Raji (cell line): ENCODE results near the gene GGTLC2.

Experiments
- POLR2A ChIP-seq: IDR thresholded peaks from 2 replicates; pipeline ENCODE4 v1.6.1; 2011; ENCODE audit warnings: low read depth, low read length, control low read depth; ENCODE audit not compliant: insufficient read depth

The GGTLC2 gene

GRCh38 chr22:22655452-22656290 is 11.3 kb downstream of the GGTLC2 start:
- TF ChIP-seq POLR2A: no peak

DNA sequence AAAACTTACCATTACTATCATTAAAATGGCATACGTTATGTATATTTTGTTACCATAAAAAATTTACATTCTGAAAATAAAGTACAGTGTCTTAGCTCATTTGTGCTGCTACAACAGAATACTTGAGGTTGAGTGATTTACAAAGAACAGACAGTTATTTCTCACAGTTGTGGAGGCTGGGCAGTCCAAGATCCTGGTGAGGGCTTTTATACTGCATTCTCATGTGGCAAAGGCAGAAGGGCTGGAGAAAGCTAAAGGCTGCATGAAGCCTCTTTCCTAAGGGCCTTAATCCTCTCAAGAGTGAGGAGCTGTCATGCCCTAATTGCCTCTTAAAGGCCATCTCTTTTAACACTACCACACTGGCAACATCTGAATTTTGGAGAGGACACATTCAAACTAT is 13.3 kb downstream of the GGTLC2 start:
- TF ChIP-seq POLR2A: no peak

- no peak for TF ChIP-seq POLR2A
Measured at GRCh38 chr22:22661275-22661674, 16.9 kb downstream of the GGTLC2 start.

- no peak for TF ChIP-seq POLR2A
Measured at GRCh38 chr22:22662095-22662494, 17.7 kb downstream of the GGTLC2 start.

- TF ChIP-seq POLR2A: no peak
Measured at GRCh38 chr22:22663861-22664800, 19.7 kb downstream of the GGTLC2 start.

DNA sequence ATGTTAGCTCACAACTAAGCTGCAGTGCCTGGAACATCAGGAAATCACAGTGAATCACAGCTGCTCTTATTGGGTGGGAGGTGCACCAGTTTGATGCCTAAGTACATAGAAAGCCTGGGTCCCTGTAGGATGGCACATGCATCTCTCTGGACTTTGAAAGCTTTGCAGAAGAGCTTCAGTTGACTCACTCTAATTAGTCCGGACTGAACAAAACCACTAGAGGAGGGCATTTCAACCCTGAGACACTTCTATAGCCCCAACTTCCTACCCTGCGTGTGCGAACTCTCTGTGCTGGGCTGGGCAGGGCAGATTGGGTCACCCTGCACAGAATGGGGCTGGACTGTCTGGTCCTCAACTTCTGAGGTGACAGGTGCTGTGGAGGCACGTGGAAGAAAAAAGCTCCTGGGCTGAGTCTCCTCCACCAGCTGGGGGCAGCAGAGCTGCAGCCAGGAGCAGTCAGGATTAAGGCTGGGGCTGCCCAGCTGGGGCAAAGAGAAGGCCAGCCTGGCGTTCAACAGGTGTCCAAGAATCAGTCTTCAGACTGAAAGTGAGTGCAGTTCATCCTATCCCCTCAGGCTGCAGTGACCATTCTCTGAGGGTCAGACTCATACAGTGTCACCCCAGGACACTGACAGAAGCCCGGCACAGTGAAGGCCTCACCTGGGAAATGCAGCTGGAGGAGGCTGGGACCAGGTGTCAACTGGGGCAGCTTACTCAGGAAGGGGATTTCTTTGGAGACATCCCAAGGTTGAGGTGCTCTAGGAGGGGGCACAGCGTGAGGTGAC is 22.1 kb downstream of the GGTLC2 start:
- TF ChIP-seq POLR2A: no peak

DNA sequence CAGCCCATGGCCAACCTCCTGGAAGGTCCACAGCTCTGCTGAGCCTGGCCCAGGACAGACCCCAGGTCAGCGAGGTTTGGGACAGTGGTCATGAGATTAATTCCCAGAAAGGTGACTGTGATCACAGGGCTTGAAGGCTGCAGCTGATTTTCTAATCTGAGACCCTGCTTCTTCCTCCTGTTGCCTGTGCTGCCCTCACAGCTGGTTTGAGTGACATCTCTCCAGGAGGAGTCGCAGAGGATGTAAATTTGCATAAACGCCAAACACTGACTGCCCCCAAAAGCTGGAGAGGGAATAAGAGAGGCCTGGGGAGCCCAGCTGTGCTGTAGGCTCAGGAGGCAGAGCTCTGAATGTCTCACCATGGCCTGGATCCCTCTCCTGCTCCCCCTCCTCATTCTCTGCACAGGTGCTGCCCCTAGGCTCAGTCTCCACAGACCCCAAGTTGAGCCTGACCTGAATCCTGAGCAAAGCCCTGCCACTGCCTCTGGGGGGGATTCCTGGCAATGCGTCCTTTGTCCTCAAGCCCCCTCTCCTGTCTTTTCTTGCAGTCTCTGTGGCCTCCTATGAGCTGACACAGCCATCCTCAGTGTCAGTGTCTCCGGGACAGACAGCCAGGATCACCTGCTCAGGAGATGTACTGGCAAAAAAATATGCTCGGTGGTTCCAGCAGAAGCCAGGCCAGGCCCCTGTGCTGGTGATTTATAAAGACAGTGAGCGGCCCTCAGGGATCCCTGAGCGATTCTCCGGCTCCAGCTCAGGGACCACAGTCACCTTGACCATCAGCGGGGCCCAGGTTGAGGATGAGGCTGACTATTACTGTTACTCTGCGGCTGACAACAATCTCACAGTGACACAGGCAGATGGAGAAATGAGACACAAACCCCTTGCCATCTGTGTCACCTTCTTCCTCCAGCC is 23.8 kb downstream of the GGTLC2 start:
- no peak for TF ChIP-seq POLR2A

DNA sequence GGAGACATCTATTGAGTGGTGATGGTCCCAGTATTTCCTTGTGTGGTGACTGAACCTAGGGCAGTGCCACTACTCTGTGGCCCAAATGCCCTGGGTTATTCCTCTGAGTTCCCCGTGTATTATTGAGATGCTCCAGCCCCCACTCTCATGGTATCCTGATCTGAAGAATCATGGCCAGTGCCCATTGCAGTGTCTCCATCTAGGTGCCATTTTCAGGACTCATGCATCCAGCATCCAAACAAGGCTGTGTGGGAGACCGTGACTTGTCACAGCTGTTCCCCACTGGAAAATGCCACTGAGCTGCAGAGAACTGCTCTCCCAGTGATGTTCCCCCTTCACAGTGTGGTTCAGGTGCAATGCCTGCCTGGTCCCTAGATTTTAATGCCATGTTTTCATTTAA is 24.7 kb downstream of the GGTLC2 start:
- no peak for TF ChIP-seq POLR2A

DNA sequence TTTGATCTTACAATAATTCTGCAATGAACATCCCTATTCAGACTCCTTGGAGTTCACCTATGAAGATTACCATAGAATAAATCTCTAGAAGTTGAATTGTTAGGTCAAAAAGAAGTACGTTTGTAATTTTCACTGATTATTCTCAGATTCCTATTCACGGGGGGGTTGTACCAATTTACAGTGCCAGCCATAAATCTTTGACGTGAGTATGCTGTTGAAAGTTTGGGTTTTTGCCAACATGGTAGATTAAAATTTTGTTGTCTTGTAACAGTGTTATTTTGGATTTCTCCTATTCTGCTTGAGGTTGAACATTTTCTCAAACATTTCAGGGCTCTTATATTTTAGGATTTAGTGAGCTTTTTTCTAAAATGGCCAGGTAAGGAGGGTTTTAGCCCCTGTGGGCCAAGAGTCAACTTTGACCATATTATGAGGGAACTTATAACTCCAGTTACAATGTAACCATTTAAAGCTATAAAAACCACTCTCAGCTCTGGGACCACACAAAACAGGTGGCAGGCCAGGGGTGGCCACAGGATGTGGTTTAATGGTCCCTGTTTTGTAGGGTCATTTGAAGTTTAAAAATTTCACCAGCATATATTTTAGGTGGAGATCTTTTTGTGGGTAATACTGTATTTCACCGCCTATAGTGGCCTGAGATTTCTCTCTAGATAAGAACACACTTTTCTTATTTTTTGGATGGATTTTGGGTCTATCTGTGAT is 25.8 kb downstream of the GGTLC2 start:
- no peak for TF ChIP-seq POLR2A

GRCh38 chr22:22671506-22671905 is 27.1 kb downstream of the GGTLC2 start:
- TF ChIP-seq POLR2A: no peak

- no peak for TF ChIP-seq POLR2A
Measured at GRCh38 chr22:22673099-22673498, 28.7 kb downstream of the GGTLC2 start.

GRCh38 chr22:22673628-22674027 is 29.2 kb downstream of the GGTLC2 start:
- TF ChIP-seq POLR2A: no peak

DNA sequence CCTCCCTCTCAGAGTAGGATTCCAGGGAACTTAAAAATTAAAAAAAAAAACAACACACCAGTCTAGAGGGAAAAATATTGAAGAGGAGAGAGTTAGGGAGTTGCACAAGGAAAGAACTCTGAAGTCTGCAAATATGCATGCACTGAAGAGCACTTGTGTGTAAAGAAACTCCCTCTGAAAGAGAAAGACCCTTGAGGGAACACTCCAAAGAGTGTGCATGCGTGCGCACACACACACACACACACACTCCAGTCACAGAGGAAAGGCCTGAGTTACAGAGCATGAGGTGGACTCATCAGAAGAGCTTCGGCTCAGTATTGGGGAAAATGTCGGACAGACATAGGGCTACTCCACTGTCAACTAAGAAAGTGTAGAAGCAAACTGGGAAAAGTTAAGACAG is 30.1 kb downstream of the GGTLC2 start:
- no peak for TF ChIP-seq POLR2A

DNA sequence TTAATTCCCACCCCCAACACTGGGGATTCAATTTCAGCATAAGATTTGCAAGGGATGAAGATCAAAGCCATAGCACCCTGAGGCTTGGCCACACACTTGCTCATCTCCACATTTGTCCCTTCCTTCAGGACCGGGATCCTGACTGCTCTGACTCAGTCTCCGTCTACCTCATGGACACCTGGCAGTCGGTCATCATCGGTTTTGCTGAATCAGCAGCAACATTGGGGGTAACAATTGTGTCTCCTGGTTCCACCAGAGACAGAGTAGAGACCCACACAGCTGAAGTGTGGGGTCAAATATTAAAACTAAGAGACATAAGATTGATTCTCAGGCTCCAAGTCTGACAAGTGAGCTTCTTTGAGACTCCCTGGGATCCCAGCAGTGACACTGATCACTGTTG is 34.6 kb downstream of the GGTLC2 start:
- TF ChIP-seq POLR2A: no peak

- no peak for TF ChIP-seq POLR2A
Measured at GRCh38 chr22:22680396-22680795, 36.0 kb downstream of the GGTLC2 start.
